ENCODE results near the gene MAPKBP1. TPM values are rescaled to one million over a fixed set of nuclear protein-coding genes. Genes with fewer than 3 reads are reported as not detected.

Gene MAPKBP1
- total and polyA plus RNA-seq, 2 of the 4 experiments (the other 2 are of a cell fraction): 12.5 to 15.3 TPM

- H3K4me3 ChIP-seq (ENCODE audit: insufficient read depth, low read depth, low read length): no peak overlapping the region
- CTCF ChIA-PET: no interaction called here
- H3K56ac ChIP-seq (ENCODE audit: extremely low read depth, insufficient read depth, low read length): no peak overlapping the region
- H3K36me3 ChIP-seq (ENCODE audit: control insufficient read depth, insufficient read depth, low read length): no peaks in the 10 kb centered on the region
- peaks cover 3% of the 10 kb centered on the region; the same call in 1 of the 2 replicates for H4K20me1 ChIP-seq (ENCODE audit: insufficient read depth, low read length)
- H3K18ac ChIP-seq (ENCODE audit: low read depth, low read length): no peak overlapping the region
- H4K91ac ChIP-seq (ENCODE audit: insufficient read depth, low read depth, low read length): no peak overlapping the region
- no peak overlapping the region for H2BK20ac ChIP-seq (ENCODE audit: low read depth, low read length)
- H3K14ac ChIP-seq (replicated peaks; ENCODE audit: low read depth, low read length): no peak overlapping the region
- no peaks in the 10 kb centered on the region for H3K9me3 ChIP-seq (ENCODE audit: control insufficient read depth, insufficient read depth, low read length)
- intact Hi-C loops (cut with micrococcal nuclease) (no loop called here), in situ Hi-C loops (cut with MboI; ENCODE audit: low sequenced_read_pairs) (no loop called here), dilution Hi-C loops (cut with HindIII; ENCODE audit: low sequenced_read_pairs, unreplicated experiment) (no loop called here)
- no peak overlapping the region for H4K5ac ChIP-seq (ENCODE audit: low read depth, low read length)
- no peak overlapping the region for H3K4me2 ChIP-seq (ENCODE audit: low read depth, low read length)
- POLR2A ChIA-PET (ENCODE audit: unreplicated experiment): no interaction called here
- H2AK5ac ChIP-seq (ENCODE audit: low read depth, low read length): no peak overlapping the region
- peaks cover 12% of the 10 kb centered on the region for H3K27me3 ChIP-seq (ENCODE audit: control insufficient read depth, insufficient read depth, low read length)
- H2BK5ac ChIP-seq (ENCODE audit: low read depth, low read length, poor library complexity, severe bottlenecking): no peak overlapping the region
- no TSS peak for BruUV-seq (replicated peaks)
- H4K8ac ChIP-seq (ENCODE audit: low read depth in 2 of 2, low read length in 2 of 2): no peak overlapping the region
- no peak overlapping the region for H2AK9ac ChIP-seq (replicated peaks; ENCODE audit: low read depth, low read length, poor library complexity)
- H3K9me1 ChIP-seq (ENCODE audit: insufficient read depth, low read length): 0 out of 2 replicates have a peak, but pooled peaks cover 2% of the 10 kb centered on the region
- no peak overlapping the region for H2BK120ac ChIP-seq (ENCODE audit: low read depth, low read length)
- TF ChIP-seq CHD1 (IDR thresholded peaks at IDR 0.05; ENCODE audit: low read depth, low read length): no peak
- no peak for TF ChIP-seq BHLHE40 (IDR thresholded peaks at IDR 0.05; ENCODE audit: low read depth, low read length)
- no peak for TF ChIP-seq SMC3 (IDR thresholded peaks at IDR 0.05; ENCODE audit: low read depth, low read length)
- TF ChIP-seq ELK1 (IDR thresholded peaks at IDR 0.05; ENCODE audit: borderline replicate concordance, low read depth, low read length): no peak
- no peak for TF ChIP-seq MAZ (IDR thresholded peaks at IDR 0.05; ENCODE audit: borderline replicate concordance, low read depth, low read length)
- no peak for TF ChIP-seq NFE2L2 (IDR thresholded peaks at IDR 0.05; ENCODE audit: low read depth, low read length)
- no peak overlapping the region for H2AFZ ChIP-seq (replicated peaks; ENCODE audit: low read length, poor library complexity)
- 96% methylated on average over 7 of the region's 25 CpGs; no CpG with 5 or more reads in 1 of the 2 experiments for WGBS, 2 experiments (ENCODE audit: extremely low coverage in 2 of 2, insufficient read length in 1 of 2)
- no peak for DNase-seq
- H3K9ac ChIP-seq (ENCODE audit: low read depth, low read length): no peak overlapping the region
- H3K23ac ChIP-seq (ENCODE audit: low read depth, low read length): no peak overlapping the region
- H3K4me1 ChIP-seq (ENCODE audit: control insufficient read depth, insufficient read depth, low read length): peaks cover 2% of the 10 kb centered on the region; the same call in 1 of the 2 replicates
- H3K4ac ChIP-seq (ENCODE audit: low read depth, low read length): no peak overlapping the region
- H3K79me1 ChIP-seq (ENCODE audit: low read depth in 1 of 2, low read length in 2 of 2): no peaks in the 10 kb centered on the region
- no peak overlapping the region for H3K27ac ChIP-seq (ENCODE audit: insufficient read depth, low read length)
- no peak for ATAC-seq (ENCODE audit: low read depth)
- H2BK15ac ChIP-seq (ENCODE audit: low read depth, low read length): no peak overlapping the region
Measured at GRCh38 chr15:41866872-41867579, 92.7 kb downstream of the MAPKBP1 start.
